Liver (tissue), 9 donors: ENCODE results near the gene NME1. TPM values are rescaled to one million over a fixed set of nuclear protein-coding genes. Genes with fewer than 3 reads are reported as not detected.

Experiments
- DNase-seq: peaks from one replicate; pipeline ENCODE4 v3.0.0-alpha.2; 2017; ENCODE audit warnings: low spot score
- H3K27ac ChIP-seq, 2 donors: one replicate each; pipeline ENCODE4 v1.7.0; 2013; ENCODE audit warnings: inconsistent platforms in 2 of 2, low read length in 2 of 2, control low read depth in 1 of 2, low read depth in 1 of 2, mild to moderate bottlenecking in 1 of 2
- H3K27me3 ChIP-seq, 4 donors: one replicate each; pipeline versions ENCODE4 v1.6.1 to v1.7.0; 2013; ENCODE audit warnings: low read length in 3 of 4, inconsistent platforms in 1 of 4, mild to moderate bottlenecking in 1 of 4, moderate library complexity in 1 of 4; ENCODE audit not compliant: control insufficient read depth in 4 of 4, insufficient read depth in 4 of 4
- H3K36me3 ChIP-seq, 4 donors: one replicate each; pipeline versions ENCODE4 v1.6.1 to v1.7.0; 2013; ENCODE audit warnings: low read length in 3 of 4, mild to moderate bottlenecking in 3 of 4, low read depth in 1 of 4, moderate library complexity in 1 of 4; ENCODE audit not compliant: control insufficient read depth in 4 of 4, insufficient read depth in 3 of 4
- H3K4me1 ChIP-seq, 4 donors: one replicate each; pipeline versions ENCODE4 v1.6.1 to v1.7.0; 2013; ENCODE audit warnings: low read length in 3 of 4, mild to moderate bottlenecking in 3 of 4, moderate library complexity in 1 of 4; ENCODE audit not compliant: control insufficient read depth in 4 of 4, insufficient read depth in 4 of 4
- H3K4me3 ChIP-seq, 3 donors: one replicate each; pipeline versions ENCODE4 v1.6.1 to v1.7.0; 2013; ENCODE audit warnings: low read length in 3 of 3, control low read depth in 1 of 3, low read depth in 1 of 3, mild to moderate bottlenecking in 1 of 3
- H3K9ac ChIP-seq, 2 donors: one replicate each; pipeline ENCODE4 v1.7.0; 2013; ENCODE audit warnings: low read length in 2 of 2, mild to moderate bottlenecking in 2 of 2, moderate library complexity in 2 of 2, control low read depth in 1 of 2, low read depth in 1 of 2
- H3K9me3 ChIP-seq, 4 donors: one replicate each; pipeline versions ENCODE4 v1.6.1 to v1.7.0; 2013; ENCODE audit warnings: low read length in 3 of 4; ENCODE audit not compliant: control insufficient read depth in 4 of 4
- ATF3 ChIP-seq: IDR thresholded peaks from 2 replicates; pipeline ENCODE4 v1.6.1; 2016; ENCODE audit warnings: antibody characterized with exemption
- EGR1 ChIP-seq, 2 donors: IDR thresholded peaks; 2 replicates each; pipeline ENCODE4 v1.6.1; 2016 to 2018; ENCODE audit warnings: antibody characterized with exemption in 2 of 2, low read depth in 2 of 2
- FOXA1 ChIP-seq: IDR thresholded peaks from 2 replicates; pipeline ENCODE4 v1.6.1; 2016; ENCODE audit warnings: antibody characterized with exemption
- FOXA2 ChIP-seq: IDR thresholded peaks from 2 replicates; pipeline ENCODE4 v1.6.1; 2016; ENCODE audit warnings: antibody characterized with exemption
- GABPA ChIP-seq, 2 donors: IDR thresholded peaks in 1 of 2; conservative IDR thresholded peaks in 1 of 2; 2 replicates each; pipeline ENCODE4 v1.6.1; 2016; ENCODE audit warnings: antibody characterized with exemption in 2 of 2, mild to moderate bottlenecking in 1 of 2, moderate library complexity in 1 of 2
- HNF4A ChIP-seq, 2 donors: conservative IDR thresholded peaks; 2 replicates each; pipeline ENCODE4 v1.6.1; 2016; ENCODE audit warnings: antibody characterized with exemption in 2 of 2, mild to moderate bottlenecking in 2 of 2
- HNF4G ChIP-seq: IDR thresholded peaks from 2 replicates; pipeline ENCODE4 v1.6.1; 2016; ENCODE audit warnings: antibody characterized with exemption
- JUND ChIP-seq, 2 donors: IDR thresholded peaks; 2 replicates each; pipeline ENCODE4 v1.6.1; 2016; ENCODE audit warnings: antibody characterized with exemption in 2 of 2
- NR2F2 ChIP-seq: IDR thresholded peaks from 2 replicates; pipeline ENCODE4 v1.6.1; 2016; ENCODE audit warnings: antibody characterized with exemption
- RAD21 ChIP-seq, 2 donors: IDR thresholded peaks; 2 replicates each; pipeline ENCODE4 v1.6.1; 2016; ENCODE audit warnings: antibody characterized with exemption in 2 of 2, mild to moderate bottlenecking in 2 of 2
- RXRA ChIP-seq, 2 donors: IDR thresholded peaks; 2 replicates each; pipeline ENCODE4 v1.6.1; 2017 to 2018; ENCODE audit warnings: antibody characterized with exemption in 2 of 2, mild to moderate bottlenecking in 1 of 2
- SP1 ChIP-seq: IDR thresholded peaks from 2 replicates; pipeline ENCODE4 v1.6.1; 2018; ENCODE audit warnings: antibody characterized with exemption, mild to moderate bottlenecking
- TAF1 ChIP-seq: conservative IDR thresholded peaks from 2 replicates; pipeline ENCODE4 v1.6.1; 2016; ENCODE audit warnings: antibody characterized with exemption, mild to moderate bottlenecking
- YY1 ChIP-seq: IDR thresholded peaks from 2 replicates; pipeline ENCODE4 v1.6.1; 2016; ENCODE audit warnings: antibody characterized with exemption, mild to moderate bottlenecking
- WGBS: extraction: QIAGEN DNeasy Blood & Tissue Kit; methylation state at CpG from one replicate; pipeline ENCODE4 v1.1.7; 2013; 5-methylcytosine and 5-hydroxymethylcytosine counted together
- polyA plus RNA-seq, 2 donors: library from polyadenylated mRNA; stranded (reverse) in 1 of 2; unstranded in 1 of 2; fragments of 200-250 nt in 1 of 2; fragments of >200 nt in 1 of 2; fragmentation: Nextera tagmentation in 1 of 2; extraction: Ambion mirVana in 1 of 2; gene quantifications; one replicate each; pipeline versions ENCODE4 v1.2.1 to v1.2.3, GENCODE V29; 2013 to 2015
- total RNA-seq, 2 donors: library from RNA; depleted of rRNA; stranded (reverse); fragments of >200 nt; gene quantifications; one replicate each; pipeline ENCODE4 v1.2.3, GENCODE V29; 2014
- TF ChIP-seq, protein P1 (sequence below): IDR thresholded peaks from 2 replicates; pipeline ENCODE4 v1.6.1; 2016; ENCODE audit warnings: antibody characterized with exemption, mild to moderate bottlenecking
- TF ChIP-seq, protein P2 (sequence below): IDR thresholded peaks from 2 replicates; pipeline ENCODE4 v1.6.1; 2016; ENCODE audit warnings: antibody characterized with exemption
- TF ChIP-seq, protein P3 (sequence below): IDR thresholded peaks from 2 replicates; pipeline ENCODE4 v1.6.1; 2016; ENCODE audit warnings: antibody characterized with exemption
- TF ChIP-seq, protein P4 (sequence below): fragments of 150-350 bp; IDR thresholded peaks from 2 replicates; pipeline ENCODE4 v1.5.1; 2017; ENCODE audit warnings: improper control_type of control experiment, low read depth, low read length; ENCODE audit not compliant: missing input control
- donor health status: healthy.
- donor health status: healthy.
- donor health status: healthy.
- donor health status: healthy.
- donor health status: healthy.

Gene NME1
- total and polyA plus RNA-seq, 4 donors, result 26.7 to 97.3 (median 57.4) TPM

DNA sequence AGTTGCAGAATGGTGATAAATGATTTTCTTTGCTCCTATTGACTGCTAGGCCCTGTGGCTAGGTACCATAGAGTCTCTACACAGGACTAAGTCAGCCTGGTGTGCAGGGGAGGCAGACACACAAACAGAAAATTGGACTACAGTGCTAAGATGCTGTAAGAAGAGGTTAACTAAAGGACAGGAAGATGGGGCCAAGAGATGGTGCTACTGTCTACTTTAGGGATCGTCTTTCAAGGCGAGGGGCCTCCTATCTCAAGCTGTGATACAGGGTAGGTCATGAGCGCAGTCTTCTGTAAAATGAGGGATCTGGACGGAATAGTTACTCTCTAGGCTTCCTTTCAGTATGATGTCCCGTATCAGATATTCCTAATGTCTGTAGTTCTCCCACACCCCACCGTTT is 817 bp downstream of the NME1 start:
- TF ChIP-seq FOXA2 (no peak), YY1 (no peak), GABPA (IDR thresholded peaks at IDR 0.05 in 1 of 2, conservative IDR thresholded peaks at IDR 0.05 in 1 of 2) (no peak), TAF1 (no peak), EGR1 (IDR thresholded peaks at IDR 0.05; ENCODE audit: low read depth in 2 of 2) (no peak), HNF4A (conservative IDR thresholded peaks at IDR 0.05) (no peak), HNF4G (no peak), JUND (IDR thresholded peaks at IDR 0.05) (no peak), RXRA (IDR thresholded peaks at IDR 0.05) (no peak), FOXA1 (no peak), SP1 (no peak), NR2F2 (no peak), RAD21 (IDR thresholded peaks at IDR 0.05) (no peak), ATF3 (no peak)
- TF ChIP-seq, protein P1, sequence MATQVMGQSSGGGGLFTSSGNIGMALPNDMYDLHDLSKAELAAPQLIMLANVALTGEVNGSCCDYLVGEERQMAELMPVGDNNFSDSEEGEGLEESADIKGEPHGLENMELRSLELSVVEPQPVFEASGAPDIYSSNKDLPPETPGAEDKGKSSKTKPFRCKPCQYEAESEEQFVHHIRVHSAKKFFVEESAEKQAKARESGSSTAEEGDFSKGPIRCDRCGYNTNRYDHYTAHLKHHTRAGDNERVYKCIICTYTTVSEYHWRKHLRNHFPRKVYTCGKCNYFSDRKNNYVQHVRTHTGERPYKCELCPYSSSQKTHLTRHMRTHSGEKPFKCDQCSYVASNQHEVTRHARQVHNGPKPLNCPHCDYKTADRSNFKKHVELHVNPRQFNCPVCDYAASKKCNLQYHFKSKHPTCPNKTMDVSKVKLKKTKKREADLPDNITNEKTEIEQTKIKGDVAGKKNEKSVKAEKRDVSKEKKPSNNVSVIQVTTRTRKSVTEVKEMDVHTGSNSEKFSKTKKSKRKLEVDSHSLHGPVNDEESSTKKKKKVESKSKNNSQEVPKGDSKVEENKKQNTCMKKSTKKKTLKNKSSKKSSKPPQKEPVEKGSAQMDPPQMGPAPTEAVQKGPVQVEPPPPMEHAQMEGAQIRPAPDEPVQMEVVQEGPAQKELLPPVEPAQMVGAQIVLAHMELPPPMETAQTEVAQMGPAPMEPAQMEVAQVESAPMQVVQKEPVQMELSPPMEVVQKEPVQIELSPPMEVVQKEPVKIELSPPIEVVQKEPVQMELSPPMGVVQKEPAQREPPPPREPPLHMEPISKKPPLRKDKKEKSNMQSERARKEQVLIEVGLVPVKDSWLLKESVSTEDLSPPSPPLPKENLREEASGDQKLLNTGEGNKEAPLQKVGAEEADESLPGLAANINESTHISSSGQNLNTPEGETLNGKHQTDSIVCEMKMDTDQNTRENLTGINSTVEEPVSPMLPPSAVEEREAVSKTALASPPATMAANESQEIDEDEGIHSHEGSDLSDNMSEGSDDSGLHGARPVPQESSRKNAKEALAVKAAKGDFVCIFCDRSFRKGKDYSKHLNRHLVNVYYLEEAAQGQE, result no peak
- TF ChIP-seq, protein P2, sequence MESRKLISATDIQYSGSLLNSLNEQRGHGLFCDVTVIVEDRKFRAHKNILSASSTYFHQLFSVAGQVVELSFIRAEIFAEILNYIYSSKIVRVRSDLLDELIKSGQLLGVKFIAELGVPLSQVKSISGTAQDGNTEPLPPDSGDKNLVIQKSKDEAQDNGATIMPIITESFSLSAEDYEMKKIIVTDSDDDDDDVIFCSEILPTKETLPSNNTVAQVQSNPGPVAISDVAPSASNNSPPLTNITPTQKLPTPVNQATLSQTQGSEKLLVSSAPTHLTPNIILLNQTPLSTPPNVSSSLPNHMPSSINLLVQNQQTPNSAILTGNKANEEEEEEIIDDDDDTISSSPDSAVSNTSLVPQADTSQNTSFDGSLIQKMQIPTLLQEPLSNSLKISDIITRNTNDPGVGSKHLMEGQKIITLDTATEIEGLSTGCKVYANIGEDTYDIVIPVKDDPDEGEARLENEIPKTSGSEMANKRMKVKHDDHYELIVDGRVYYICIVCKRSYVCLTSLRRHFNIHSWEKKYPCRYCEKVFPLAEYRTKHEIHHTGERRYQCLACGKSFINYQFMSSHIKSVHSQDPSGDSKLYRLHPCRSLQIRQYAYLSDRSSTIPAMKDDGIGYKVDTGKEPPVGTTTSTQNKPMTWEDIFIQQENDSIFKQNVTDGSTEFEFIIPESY, result no peak
- TF ChIP-seq, protein P3, sequence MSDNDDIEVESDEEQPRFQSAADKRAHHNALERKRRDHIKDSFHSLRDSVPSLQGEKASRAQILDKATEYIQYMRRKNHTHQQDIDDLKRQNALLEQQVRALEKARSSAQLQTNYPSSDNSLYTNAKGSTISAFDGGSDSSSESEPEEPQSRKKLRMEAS, result no peak
- TF ChIP-seq, protein P4, sequence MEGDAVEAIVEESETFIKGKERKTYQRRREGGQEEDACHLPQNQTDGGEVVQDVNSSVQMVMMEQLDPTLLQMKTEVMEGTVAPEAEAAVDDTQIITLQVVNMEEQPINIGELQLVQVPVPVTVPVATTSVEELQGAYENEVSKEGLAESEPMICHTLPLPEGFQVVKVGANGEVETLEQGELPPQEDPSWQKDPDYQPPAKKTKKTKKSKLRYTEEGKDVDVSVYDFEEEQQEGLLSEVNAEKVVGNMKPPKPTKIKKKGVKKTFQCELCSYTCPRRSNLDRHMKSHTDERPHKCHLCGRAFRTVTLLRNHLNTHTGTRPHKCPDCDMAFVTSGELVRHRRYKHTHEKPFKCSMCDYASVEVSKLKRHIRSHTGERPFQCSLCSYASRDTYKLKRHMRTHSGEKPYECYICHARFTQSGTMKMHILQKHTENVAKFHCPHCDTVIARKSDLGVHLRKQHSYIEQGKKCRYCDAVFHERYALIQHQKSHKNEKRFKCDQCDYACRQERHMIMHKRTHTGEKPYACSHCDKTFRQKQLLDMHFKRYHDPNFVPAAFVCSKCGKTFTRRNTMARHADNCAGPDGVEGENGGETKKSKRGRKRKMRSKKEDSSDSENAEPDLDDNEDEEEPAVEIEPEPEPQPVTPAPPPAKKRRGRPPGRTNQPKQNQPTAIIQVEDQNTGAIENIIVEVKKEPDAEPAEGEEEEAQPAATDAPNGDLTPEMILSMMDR, result no peak
- Histone ChIP-seq H3K27me3 (no peaks in the 10 kb centered on the region), H3K36me3 (peaks cover 0 to 10% (median 4%) of the 10 kb centered on the region in 4 donors), H3K4me1 (peaks cover 0 to 18% (median 10%) of the 10 kb centered on the region in 4 donors), H3K27ac (peak overlapping the region in 1 of 2 donors; percentile 83), H3K9ac (peak overlapping the region; percentile 34 to 65), H3K4me3 (peak overlapping the region; percentile 78 to 96 (median 82)), H3K9me3 (no peaks in the 10 kb centered on the region)
- 35% methylated on average over 6 of the region's 6 CpGs for WGBS
- DNase-seq, result no peak
